ENCODE measurements around the gene SF3A2.

The SF3A2 gene

GRCh38 chr19:2286402-2287140 lies 49.9 kb downstream of the SF3A2 start:
- Histone ChIP-seq H3K4me3 (ENCODE audit: low read depth, low read length, poor library complexity, severe bottlenecking) (no peak overlapping the region), H3F3A (ENCODE audit: insufficient read depth, low read length) (no peaks in the 10 kb centered on the region), H2AFZ (ENCODE audit: low read length) (no peak overlapping the region), H3K4me2 (ENCODE audit: low read length) (no peak overlapping the region), H3K36me3 (ENCODE audit: insufficient read depth, low read length) (no peaks in the 10 kb centered on the region), H3K9ac (ENCODE audit: low read length) (no peak overlapping the region), H3K9me3 (ENCODE audit: low read length) (no peaks in the 10 kb centered on the region), H3K27me3 (ENCODE audit: insufficient read depth, low read length) (peaks cover 18% of the 10 kb centered on the region), H3K27ac (ENCODE audit: low read depth, low read length, poor library complexity, severe bottlenecking) (no peak overlapping the region), H3K9me2 (ENCODE audit: low read depth, low read length) (no peaks in the 10 kb centered on the region), H3K79me2 (ENCODE audit: insufficient read depth, low read length) (no peaks in the 10 kb centered on the region), H3K4me1 (ENCODE audit: insufficient read depth, low read length, severe bottlenecking) (peaks cover 21% of the 10 kb centered on the region), H4K20me1 (ENCODE audit: insufficient read depth, low read length) (no peaks in the 10 kb centered on the region)
- TF ChIP-seq EZH2 (IDR thresholded peaks at IDR 0.05; ENCODE audit: borderline replicate concordance, low read length) (no peak), CTCF (IDR thresholded peaks at IDR 0.05; ENCODE audit: low read length) (no peak)

- peaks cover 13% of the 10 kb centered on the region for H3K27me3 ChIP-seq (ENCODE audit: insufficient read depth, low read length)
Observed at GRCh38 chr19:2287585-2288337, 51.1 kb downstream of the SF3A2 start.

DNA sequence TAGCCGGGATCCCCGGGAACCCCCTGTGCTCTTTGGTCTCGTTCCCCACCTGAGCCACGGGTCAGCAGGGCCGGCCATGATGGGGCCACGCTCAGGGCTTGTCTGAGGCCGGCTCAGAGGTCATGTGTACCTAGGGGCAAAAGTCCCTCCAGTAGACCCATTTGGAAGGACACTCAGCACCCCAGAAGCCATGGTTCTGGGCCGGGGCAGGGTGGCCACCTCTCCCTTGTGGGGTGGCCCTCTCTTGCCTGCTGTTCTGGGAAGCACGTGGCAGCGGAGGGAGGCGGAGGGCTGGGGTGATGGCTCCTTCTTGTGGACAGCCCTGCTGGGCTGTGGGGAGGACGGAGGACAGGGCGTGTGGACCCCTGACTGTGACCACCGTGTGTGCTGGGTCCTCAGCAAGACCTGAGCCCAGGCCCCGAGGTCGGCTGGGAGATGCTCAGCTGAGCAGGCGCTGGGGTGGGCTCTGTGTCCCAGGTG lies 51.8 kb downstream of the SF3A2 start:
- no peak overlapping the region for H3K9ac ChIP-seq (ENCODE audit: low read length)
- peaks cover 12% of the 10 kb centered on the region for H3K27me3 ChIP-seq (ENCODE audit: insufficient read depth, low read length)
- H4K20me1 ChIP-seq (ENCODE audit: insufficient read depth, low read length) = no peaks in the 10 kb centered on the region

More at GRCh38 chr19:2287585-2288337, 51.1 kb downstream of the SF3A2 start:
- Histone ChIP-seq H3K36me3 (ENCODE audit: insufficient read depth, low read length) (no peaks in the 10 kb centered on the region), H3K79me2 (ENCODE audit: insufficient read depth, low read length) (no peaks in the 10 kb centered on the region), H3K4me2 (ENCODE audit: low read length) (no peak overlapping the region), H3K4me1 (ENCODE audit: insufficient read depth, low read length, severe bottlenecking) (peaks cover 21% of the 10 kb centered on the region), H3K9me3 (ENCODE audit: low read length) (no peaks in the 10 kb centered on the region), H4K20me1 (ENCODE audit: insufficient read depth, low read length) (no peaks in the 10 kb centered on the region), H3K4me3 (ENCODE audit: low read depth, low read length, poor library complexity, severe bottlenecking) (no peak overlapping the region), H3K9me2 (ENCODE audit: low read depth, low read length) (no peaks in the 10 kb centered on the region), H3F3A (ENCODE audit: insufficient read depth, low read length) (no peaks in the 10 kb centered on the region), H3K27ac (ENCODE audit: low read depth, low read length, poor library complexity, severe bottlenecking) (no peak overlapping the region), H2AFZ (ENCODE audit: low read length) (no peak overlapping the region), H3K9ac (ENCODE audit: low read length) (no peak overlapping the region)
- no peak for TF ChIP-seq CTCF (IDR thresholded peaks at IDR 0.05; ENCODE audit: low read length)
- no peak for TF ChIP-seq EZH2 (IDR thresholded peaks at IDR 0.05; ENCODE audit: borderline replicate concordance, low read length)

More for the DNA sequence above, 51.8 kb downstream of the SF3A2 start:
- no peaks in the 10 kb centered on the region for H3K9me3 ChIP-seq (ENCODE audit: low read length)
- no peaks in the 10 kb centered on the region for H3K79me2 ChIP-seq (ENCODE audit: insufficient read depth, low read length)
- no peaks in the 10 kb centered on the region for H3K9me2 ChIP-seq (ENCODE audit: low read depth, low read length)
- H2AFZ ChIP-seq (ENCODE audit: low read length) = no peak overlapping the region
- H3K4me2 ChIP-seq (ENCODE audit: low read length) = no peak overlapping the region
- TF ChIP-seq EZH2 (IDR thresholded peaks at IDR 0.05; ENCODE audit: borderline replicate concordance, low read length) = no peak
- TF ChIP-seq CTCF (IDR thresholded peaks at IDR 0.05; ENCODE audit: low read length) = no peak
- peaks cover 21% of the 10 kb centered on the region for H3K4me1 ChIP-seq (ENCODE audit: insufficient read depth, low read length, severe bottlenecking)
- H3K36me3 ChIP-seq (ENCODE audit: insufficient read depth, low read length) = no peaks in the 10 kb centered on the region
- H3K4me3 ChIP-seq (ENCODE audit: low read depth, low read length, poor library complexity, severe bottlenecking) = no peak overlapping the region
- H3F3A ChIP-seq (ENCODE audit: insufficient read depth, low read length) = no peaks in the 10 kb centered on the region
- H3K27ac ChIP-seq (ENCODE audit: low read depth, low read length, poor library complexity, severe bottlenecking) = no peak overlapping the region
